VCaP (cell line): ENCODE data around the gene TPO.
"Not testable (repeated sequence)": the region's sequence is repeated elsewhere in the genome, so short reads cannot be mapped to it uniquely, and the experiment has no call there.

Experiments
- H3K27ac ChIP-seq: fragments of 450-650 bp; 2 replicates; pipeline ENCODE4 v1.5.1; 2017
- CTCF ChIP-seq: fragments of 450-650 bp; conservative IDR thresholded peaks from 2 replicates; pipeline ENCODE4 v1.5.1; 2017; ENCODE audit warnings: mild to moderate bottlenecking, moderate library complexity

TPO gene

GRCh38 chr2:1405967-1406366 is 7.3 kb upstream of the TPO start:
- TF ChIP-seq CTCF: no peak
- no peak overlapping the region for H3K27ac ChIP-seq

GRCh38 chr2:1406434-1406833 is 6.8 kb upstream of the TPO start:
- no peak for TF ChIP-seq CTCF
- no peak overlapping the region for H3K27ac ChIP-seq

GRCh38 chr2:1407950-1408675 is 5.2 kb upstream of the TPO start:
- no peak for TF ChIP-seq CTCF
- H3K27ac ChIP-seq: no peak overlapping the region

- no peak for TF ChIP-seq CTCF
- no peak overlapping the region for H3K27ac ChIP-seq
Measured at GRCh38 chr2:1414121-1414520, 858 bp downstream of the TPO start.

- H3K27ac ChIP-seq: not testable (repeated sequence)
Measured at GRCh38 chr2:1414901-1415300, 1.6 kb downstream of the TPO start.

- no peak for TF ChIP-seq CTCF
- H3K27ac ChIP-seq: no peak overlapping the region
Measured at GRCh38 chr2:1415501-1415900, 2.2 kb downstream of the TPO start.

- H3K27ac ChIP-seq: no peak overlapping the region
- TF ChIP-seq CTCF: no peak
Measured at GRCh38 chr2:1418566-1418965, 5.3 kb downstream of the TPO start.

- no peak overlapping the region for H3K27ac ChIP-seq
- no peak for TF ChIP-seq CTCF
Measured at GRCh38 chr2:1420746-1421480, 7.7 kb downstream of the TPO start.
